Hematopoietic multipotent progenitor cell treated with erythropoietin and hydrocortisone succinate and interleukin-3 and kit ligand, for 8 days (in vitro differentiated cells): Measurements from ENCODE around the gene PCP2.
A peak's percentile ranks its signal among the peaks of the same experiment; 100 is the strongest.

Experiments
- DNase-seq: peaks from one replicate; pipeline ENCODE4 v3.0.0-alpha.2; 2015

PCP2 gene

DNA sequence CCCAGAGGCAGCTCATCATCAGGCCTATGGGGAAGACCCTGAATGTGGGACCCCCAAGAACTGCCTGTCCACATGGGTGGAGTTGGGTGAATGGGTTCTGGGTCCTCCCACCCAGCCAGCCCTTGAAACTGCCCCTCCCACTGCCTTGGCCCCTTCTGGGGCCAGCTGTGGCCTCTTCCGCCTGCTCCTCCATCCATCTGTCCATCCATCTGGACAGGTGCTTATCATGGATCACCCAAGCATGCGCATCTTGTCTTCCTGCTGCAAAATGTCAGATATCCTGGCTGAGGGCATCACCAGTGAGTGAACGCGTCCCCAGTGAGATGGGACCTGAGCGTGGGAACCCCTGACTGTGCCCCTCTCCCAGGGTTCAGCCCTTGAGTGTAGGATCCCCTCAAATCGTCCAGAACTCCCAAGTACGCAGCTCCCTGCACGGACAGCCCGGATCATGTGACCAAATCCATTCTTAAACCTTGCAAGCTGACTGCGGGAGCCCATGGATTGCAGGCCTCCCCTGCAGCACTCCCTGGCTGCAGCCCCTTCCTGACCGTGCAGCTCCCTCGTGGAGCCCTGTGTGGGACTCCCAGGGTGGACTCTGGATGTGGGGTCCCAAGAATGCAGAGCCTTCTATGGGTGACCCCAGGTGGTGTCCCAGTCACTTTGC, 5.4 kb upstream of the PCP2 start:
- peak; percentile 10 for DNase-seq

DNA sequence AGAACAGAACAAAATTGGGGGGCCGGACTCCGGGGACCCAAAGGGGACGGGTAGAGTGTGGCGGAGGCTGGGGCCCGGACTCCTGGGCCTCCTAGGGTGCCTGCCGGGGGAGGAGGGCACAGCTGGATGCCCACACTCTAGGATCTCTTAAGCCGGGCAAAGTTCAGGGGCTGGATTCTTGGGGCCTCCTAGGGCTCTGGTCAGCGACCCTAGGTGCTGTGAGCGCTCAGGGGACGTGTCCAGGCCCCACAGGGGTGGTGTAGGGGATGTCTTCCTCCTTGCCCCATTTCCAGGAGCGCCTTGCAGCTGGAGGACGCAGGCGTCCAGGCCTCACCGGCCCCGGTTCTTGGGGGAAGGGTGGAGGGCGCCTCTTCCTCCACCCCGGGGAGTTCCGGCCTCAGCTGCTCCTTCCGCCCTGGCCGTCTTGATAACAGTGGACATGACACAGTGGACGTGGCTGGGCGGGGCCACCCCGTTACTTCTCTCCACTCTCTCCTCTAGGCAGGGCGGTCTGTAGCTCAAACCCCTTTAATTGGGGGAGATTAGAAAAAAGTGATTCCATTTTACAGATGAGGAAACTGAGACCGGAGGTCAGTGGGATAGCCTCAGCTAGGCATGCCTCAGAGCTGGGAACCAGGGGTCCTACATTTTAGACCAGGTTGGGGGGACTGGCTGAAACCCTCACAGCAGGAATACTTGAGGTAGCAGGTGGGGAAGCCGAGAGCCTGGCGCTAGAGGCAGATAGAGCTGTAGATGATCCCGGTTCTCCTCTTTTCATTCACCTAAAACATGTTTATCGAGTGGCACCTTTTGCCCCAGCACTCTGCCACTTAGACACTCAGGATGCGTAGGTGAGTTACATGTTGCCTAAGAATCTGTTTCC, 4.1 kb upstream of the PCP2 start:
- DNase-seq = peak; percentile 69

DNA sequence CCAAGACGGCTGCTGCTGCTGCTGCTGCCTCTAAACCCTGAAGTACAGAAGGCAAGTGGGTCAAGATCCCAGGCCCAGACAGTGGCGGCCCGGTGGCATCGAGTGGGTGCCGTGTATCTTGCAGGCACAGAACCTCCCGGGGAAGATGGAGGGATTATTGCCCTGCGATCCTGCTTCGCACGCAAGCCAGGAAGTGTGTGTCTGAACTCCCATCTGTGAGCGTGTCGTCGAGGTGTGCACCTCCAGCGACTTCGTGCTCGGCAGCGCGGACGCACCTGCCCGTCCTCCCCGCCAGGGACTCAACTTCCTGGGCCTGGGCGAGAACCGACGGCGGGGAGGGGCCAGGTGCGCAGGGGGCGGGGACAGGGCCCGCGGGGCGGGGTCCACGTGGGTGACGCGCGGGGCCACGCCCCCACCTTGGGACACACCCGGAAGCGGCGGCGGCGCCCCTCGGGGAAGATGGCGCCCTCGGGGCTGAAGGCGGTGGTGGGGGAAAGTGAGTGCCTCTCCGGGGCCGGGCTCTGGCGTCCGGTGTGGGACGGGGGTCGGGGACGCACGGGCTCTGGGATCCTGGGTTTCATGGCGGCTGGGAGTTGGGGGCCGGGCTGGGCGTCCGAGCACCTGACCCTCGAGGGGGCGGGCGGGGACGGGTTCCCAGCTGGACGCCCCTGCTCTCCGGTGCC, 3.3 kb upstream of the PCP2 start, which contains the start of gene STXBP2:
TSS of gene STXBP2 (plus strand) at position 420 of the 683 bp plus-strand sequence. CDS start at position 460, 40 bp downstream.
- peak; percentile 71 for DNase-seq

DNA sequence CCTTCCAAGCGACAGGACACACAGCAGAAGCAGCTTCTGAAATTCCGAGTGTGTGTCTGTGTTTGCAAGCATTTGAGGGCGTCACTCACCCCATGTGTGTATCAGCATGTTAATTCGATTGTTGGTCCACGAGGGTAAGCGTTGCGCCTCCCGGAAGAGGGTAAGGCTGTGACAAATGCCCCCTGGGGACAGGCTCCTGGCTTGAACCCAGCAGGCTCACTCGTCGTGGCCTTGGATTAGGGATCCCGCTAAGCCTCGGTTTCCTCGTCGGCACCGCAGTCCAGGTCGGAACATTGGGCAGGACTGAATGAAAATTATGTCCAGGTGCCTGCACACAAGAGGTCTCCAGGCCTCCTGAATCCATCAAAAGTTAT, 2.8 kb upstream of the PCP2 start:
- DNase-seq = no peak

DNA sequence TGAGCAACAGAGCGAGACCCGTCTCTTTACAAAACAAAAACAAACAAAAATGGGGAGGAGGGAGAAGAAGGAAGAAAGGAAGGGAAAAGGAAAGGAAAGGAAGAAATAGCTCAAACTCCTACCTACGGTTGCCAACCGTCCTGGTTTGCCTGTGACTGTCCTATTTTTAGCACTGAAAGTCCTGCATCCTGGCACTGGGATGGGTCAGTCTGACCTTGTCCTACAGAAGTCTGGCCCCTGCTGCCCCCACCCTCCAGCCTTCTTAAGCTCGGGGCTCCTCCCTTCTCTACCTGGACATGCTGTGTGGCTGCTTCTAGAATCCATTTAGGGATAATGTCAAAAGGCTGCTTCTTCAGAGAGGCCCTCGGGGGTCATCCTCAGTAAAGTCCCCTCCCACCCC, 2.2 kb upstream of the PCP2 start:
- DNase-seq = no peak

DNA sequence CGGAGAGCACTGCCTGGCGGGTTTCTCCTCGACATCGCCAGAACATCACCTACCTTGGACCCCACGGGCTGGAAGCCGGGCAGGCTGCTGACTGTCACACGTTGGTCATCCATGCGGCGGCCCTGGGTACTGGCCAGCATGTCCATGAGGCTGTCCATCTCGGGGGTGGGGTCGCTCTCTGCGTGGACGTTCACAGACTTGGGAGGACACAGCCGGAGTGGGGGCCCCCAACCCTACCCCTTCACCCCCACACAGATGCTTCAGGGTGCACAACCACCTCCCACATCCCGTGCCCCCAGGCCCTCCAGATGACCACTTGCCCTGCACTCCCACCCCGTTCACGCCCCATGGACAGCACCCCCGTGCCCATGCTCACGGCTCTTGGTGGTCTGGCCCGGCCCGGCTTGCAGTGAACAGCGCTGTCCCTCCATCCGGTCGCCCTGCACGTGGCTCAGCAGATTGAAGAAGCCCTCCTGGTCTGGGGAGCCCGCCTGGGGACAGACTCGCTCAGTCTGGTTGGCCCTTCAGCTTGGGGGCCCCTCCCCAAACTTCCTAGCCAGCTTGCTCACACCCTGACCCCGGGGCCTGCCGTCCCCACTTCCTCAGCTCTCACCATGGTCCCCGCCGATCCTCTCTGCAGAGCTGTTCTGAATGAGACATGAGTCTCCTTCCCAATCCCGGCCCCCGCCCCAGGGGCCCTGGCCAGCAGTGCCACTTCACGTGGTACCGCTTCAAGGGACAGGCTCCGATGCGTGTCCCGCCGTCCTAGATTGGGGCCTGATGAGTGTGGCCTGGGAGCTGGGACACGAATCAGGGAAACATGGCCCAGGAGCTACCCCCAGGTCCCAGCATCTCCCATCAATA, 947 bp downstream of the PCP2 start:
- no peak for DNase-seq

DNA sequence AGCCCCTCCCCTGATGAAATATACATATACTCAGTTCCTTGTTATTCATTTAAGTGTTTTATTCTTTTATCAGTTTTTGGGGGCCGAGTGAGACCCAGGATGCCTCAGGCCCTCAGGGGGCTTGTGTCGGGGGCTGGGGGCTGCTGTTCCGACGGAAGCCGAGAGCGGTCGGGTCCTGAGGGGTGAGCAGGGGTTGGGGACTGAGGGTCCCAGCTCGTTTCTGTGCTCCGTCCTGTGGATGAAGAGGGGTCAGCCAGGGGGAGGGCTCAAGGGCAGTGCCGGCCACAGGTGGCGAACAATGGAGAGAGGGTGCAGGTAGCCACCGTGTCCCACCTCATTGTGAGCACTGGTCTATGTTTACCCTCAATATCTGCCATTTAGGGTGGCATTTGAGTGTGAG, 1.9 kb downstream of the PCP2 start:
- no peak for DNase-seq

DNA sequence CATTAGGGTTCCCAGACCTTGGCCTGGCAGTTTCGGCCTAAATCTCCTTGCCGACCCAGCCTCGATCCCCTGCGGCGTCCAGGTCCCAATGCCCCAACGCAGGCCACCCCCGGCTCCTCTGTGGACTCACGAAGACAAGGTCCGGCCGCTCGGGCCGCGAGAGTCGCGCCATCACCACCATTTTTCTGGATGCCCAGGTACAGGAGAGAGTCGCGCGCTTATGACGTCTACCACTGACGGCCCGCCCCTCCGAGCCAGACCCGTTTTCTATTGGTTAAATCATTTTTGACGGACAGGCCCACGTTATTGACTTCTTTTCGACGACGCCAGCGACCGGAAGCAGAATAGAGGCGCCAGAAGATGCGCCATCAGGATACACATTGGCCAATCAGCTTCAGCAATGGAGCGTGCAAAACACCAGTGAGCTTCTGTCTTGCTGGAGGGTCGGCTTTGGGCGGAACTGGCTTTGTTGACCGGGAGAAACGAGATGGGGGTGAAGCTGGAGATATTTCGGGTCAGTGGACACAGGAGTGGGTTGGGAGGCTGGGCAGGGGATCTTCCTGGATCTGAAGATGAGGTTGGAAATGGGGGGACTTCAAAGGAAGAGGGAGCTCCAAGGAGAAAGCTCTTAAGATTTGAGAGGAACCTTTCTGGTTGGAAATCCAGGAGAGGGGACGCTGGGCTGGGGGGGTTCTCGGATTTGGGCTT, 4.0 kb downstream of the PCP2 start, which contains the start of the genes PET100 and XAB2:
TSS of gene PET100 (plus strand) at position 447 of the 708 bp plus-strand sequence. CDS start at position 488, 41 bp downstream.
TSS of gene XAB2 (minus strand) at position 199 of the 708 bp plus-strand sequence. CDS start at position 181, 18 bp downstream.
- peak; percentile 99 for DNase-seq

DNA sequence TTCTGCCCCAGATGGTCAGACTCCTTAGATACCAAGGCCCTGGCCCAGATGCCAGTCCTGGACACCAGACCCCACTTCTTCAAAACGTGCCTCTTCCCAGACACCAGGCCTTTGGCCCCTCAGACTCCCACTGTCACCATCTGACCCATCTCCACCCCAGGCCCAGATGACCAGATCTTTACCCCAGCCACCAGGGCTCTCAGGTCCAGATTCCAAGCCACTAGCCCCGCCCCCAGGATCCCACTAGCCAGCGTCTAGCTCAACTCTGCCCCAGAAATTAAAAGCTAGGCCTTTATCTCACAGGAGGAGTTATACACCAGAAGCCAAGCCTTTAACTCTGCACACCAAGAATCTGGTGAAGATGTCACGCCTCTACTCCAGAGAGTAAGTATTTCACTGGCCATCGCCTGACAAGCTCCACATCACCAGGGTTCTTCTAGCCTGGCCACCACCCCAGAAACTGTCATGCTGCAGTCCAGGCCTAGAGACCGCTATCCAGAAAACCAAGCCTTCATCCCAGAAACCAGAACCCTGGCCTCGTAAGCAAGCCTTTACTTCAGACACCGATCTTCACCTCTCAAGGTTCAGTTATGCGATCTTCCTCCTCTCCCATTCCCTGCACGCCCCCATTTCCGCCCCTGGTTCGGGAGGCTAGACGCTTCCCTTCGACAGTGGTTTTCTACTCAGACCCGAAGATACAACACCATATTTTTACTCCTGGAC, 4.8 kb downstream of the PCP2 start:
- peak; percentile 5 for DNase-seq

DNA sequence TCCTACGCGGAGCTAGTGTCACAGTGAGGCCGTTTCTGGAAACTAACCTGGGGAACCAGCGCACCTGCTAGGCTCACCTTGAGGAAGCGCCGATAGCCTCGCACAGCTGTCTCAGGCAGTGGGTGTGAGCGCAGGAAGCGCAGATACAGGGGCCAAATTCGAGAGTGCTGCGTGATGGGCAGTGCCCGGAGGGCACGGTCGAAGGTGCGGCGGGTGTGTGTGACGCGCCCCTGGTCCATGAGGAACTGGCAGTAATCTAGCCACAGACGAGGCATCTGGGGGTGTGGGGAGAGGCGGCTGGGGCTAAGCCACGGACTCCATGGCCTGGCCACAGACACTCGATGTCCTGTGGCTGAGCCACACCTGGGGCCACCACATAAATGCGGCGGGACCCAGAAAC, 6.4 kb downstream of the PCP2 start:
- DNase-seq = no peak

DNA sequence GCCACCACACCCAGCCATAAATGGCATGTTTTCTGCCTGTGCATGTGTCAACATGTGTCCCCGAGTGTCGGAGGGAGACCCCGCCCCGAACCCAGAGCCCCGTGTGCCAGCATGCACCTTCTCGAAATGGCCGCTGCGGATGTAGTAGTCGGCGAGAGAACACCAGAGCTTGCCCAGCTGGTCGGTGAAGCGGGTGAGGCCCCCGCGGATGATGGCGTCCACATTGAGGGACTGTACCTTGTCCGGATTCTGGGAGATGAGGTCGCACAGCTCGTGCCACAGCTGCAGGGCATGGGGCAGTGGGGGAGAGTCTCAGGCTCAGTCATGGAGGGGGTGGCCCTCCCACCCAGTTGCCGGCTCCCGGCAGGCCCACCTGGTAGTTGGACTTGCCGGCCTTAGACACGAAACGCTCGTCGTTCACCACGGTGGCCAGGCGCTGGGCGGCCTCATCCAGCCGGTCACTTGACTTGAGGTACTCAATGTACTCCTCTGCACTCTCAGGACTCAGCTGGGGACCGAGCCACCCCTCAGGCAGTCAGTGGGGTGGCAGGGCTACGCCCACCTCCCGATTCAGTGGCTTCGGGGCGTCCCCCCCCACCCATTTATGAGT, 7.7 kb downstream of the PCP2 start:
- no peak for DNase-seq

DNA sequence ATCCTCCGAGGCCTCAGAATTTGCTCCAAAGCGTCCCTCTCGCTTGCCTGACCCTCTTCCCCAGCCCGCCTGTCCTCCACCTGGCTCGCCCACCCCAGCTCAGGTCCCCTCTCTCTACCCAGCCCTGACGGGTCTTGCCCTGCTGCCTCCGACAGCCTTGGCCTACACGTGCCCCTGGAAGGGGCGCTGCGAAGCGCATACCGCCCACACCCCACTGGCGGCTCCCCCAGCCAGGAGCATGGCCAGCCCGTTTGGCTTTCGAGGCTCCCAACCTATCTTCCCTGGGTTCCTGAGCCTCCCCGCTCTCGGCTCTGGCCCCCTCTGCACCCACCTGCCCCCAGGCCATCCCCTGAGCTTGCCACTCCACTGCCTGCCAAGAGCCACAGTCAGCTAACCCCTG, 8.7 kb downstream of the PCP2 start:
- no peak for DNase-seq

DNA sequence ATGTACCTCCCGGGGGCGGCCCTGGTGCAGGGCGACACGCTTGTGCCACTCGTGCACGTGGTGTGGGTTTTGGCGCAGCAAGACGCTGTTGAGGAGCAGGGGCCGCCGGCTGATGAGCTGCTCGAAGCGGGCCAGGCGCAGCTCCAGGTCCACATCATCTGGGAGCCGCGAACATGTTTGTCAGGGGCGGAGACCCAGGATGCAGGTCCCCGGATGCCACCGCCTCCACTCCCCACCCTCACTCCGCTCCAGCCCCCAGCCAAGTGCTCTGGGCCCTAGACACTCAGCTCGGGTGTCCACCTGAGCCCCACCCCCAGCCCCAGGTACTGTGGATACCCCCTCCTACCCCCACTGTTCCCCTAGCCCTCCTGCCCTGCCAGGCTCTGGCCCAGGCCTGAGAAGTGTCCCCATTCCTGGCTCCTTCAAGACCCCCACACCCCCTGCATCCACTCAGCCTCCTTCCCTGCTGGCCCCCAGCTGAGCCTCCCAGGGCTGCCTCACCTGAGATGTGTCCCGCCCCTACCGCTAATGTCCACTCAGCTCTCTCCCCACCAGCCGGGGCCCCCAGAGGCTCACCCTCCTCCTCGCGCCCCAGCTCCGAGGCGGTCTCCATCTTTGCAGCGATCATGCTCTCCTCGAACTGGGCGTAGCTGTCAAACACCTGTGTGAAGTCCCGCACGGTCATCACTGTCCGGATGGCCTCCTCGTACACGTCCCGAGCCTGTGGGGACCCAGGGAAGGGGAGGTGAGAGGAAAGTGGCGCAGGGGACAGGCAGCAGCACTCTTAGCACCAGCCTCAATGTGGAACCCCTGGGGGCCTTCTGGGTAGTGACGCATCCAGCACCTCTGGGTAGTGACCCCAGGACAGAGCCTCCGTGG, 9.6 kb downstream of the PCP2 start:
- DNase-seq = no peak

DNA sequence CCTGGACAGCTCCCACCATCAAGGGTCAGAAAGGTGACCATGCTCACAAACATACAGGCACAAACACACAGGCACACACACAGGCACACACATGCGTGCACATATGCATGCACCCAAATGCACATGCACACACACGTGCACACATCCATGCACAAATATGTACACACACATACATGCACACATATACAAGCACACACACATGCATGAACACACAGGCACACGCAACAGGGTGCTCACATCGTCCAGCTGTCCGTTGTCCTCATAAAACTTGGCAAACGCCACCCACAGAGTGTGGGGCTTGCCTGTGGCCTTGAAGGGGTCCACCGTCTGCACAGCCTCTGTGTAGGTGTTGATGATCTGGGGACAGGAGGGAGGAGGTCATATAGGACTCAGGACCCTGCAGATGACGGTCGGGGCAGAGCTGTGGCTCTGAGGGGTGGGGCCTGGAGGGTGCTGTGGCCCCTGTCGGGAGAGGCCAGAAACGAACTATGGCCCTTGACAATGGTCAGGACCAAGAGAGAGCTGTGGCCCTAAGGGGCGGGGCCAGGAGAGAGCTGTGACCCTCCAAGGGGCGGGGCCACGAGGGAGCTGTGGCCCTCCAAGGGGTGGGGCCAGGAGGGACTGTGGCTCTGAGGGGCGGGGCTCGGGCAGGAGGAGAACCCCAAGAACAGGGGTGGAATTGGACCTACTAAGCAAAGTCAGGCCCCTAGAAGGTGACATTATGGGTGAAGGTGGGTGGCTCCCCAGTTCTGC, 10.4 kb downstream of the PCP2 start:
- DNase-seq = peak; percentile 32

DNA sequence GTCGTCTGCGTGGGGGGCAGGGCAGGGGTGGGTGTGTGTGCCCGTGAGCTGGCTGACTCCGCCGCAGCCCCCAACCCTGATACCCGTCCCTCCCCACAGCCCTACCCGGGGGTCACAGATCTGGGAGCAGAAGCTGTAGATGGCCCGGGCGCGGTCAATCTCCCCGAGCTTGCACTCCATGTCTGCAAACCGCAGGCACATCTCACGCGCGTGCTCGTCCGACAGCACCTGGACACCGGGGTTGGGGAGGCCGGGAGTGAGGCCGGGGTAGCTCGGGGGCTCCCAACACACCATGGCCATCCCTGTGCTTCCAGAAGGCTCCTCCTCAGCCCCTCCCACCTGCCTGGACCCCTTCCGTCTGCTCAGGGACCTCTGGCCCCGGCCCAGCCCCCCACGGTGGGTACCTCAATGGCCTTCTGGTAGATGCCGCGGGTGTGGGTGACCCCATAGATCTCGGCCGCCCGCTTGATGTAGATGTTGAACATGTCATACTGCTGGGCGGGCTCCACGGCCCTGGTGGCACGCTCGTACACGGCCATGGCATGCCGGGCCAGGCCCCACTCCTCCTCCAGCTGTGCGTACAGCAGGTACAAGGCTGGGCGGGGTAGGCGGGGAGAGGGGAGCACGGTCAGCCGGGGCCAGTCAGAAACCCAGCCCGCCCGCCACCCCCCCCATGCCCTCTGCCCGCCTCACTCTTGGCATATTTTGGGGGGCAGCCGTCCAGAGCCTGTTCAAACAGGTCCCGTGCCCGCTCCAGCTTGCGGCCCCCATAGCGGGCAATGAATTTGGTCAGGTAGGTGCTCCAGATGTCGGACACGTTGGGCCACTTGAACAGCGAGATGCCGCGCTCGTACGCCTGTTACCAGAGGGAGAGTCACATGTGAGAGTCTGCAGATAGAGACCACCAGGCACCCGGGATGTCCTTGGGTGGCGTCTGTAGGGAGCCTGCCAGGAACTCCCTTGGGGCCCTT, 12.8 kb downstream of the PCP2 start:
- DNase-seq = no peak

DNA sequence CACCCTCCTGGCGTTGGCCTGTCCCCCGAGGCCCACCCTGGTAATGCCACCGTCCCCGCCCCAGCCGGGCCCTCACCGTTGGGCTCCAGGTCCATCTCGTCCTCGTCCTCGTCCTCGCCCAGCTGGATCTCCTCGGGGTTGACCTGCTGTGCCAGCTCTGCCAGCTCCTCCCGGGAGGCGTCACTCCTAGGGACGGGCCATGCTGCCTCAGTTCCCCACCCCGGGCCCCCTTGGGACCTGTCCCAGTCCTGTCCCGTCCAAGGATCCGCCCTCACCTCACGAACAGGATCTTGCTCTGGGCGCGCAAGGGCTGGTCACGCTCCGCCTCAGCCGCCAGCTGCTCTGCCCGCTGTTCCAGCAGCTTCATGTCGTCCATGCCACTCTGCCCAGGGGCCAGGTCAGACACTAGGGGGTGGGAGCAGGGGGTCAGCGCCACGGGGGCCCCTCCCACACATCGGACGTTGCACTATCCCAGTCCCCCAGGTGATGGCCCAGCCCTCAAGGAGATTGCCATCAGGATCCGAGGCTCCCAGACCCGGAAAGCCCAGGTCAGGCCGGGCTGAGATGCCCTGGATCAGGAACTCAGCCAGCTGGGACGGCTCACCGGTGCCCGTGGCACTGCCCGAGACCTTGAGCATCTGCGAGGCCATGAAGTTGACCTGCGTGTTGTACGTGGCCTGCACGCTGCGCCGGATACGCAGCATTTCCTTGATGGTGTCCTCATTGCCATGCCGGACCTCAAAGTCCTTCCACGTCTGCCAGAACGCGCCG, 13.7 kb downstream of the PCP2 start:
- no peak for DNase-seq
